Mucosa of descending colon (tissue), 3 donors: ENCODE results near the gene SLAMF1. TPM values are rescaled to one million over a fixed set of nuclear protein-coding genes. Genes with fewer than 3 reads are reported as not detected.

Experiments
- ATAC-seq: fragments of 200-7000 bp; cut with Tn5 transposase; one replicate; pipeline ENCODE4 v1.9.1; 2020; ENCODE audit warnings: mild to moderate bottlenecking, moderate library complexity
- DNase-seq, 3 donors: peaks; one replicate each; pipeline ENCODE4 v3.0.0-alpha.2; 2020
- H3K36me3 ChIP-seq: fragments of 200-600 bp; one replicate; pipeline ENCODE4 v1.8.0; 2021; ENCODE audit warnings: low read depth, mild to moderate bottlenecking
- H3K4me1 ChIP-seq: fragments of 200-600 bp; one replicate; pipeline ENCODE4 v1.8.0; 2021; ENCODE audit warnings: low read depth, mild to moderate bottlenecking
- H3K4me3 ChIP-seq: fragments of 200-600 bp; one replicate; pipeline ENCODE4 v1.8.0; 2021; ENCODE audit warnings: mild to moderate bottlenecking
- H3K9me3 ChIP-seq: fragments of 200-600 bp; one replicate; pipeline ENCODE4 v1.8.0; 2021; ENCODE audit warnings: mild to moderate bottlenecking
- CTCF ChIP-seq: fragments of 200-600 bp; IDR thresholded peaks from one replicate; pipeline ENCODE4 v1.8.0; 2022; ENCODE audit warnings: antibody characterized with exemption, mild to moderate bottlenecking
- intact Hi-C, 2 donors: fragments of 100-400 bp; cut with DNase I in 1 of 2; cut with micrococcal nuclease in 1 of 2; formaldehyde crosslinking; loops; one replicate each; pipeline versions ENCODE4 v1.11.0 to v1.11.1; 2022; cut with DNase I, micrococcal nuclease
- total RNA-seq, 3 donors: library from RNA; stranded (reverse); fragmentation: NEBNext Ultra II Directional in 2 of 3; extraction: Animal tissue kit (Norgen Biotek cat#: 25700) in 2 of 3; gene quantifications; one replicate each; pipeline versions ENCODE4 v1.2.1 to v1.2.4, GENCODE V29; 2021 to 2023
- donor health status: DM: no; HTN: no; CAD: no; lungs with moderate emphysema.
- donor health status: DM: no; HTN: no; CAD: no.
- donor health status: DM: no; HTN: yes; CAD: no.

SLAMF1 gene
- total RNA-seq, 3 donors from 2014 or later: 1.1 to 2.2 (median 1.6) TPM

GRCh38 chr1:160618763-160619274 lies 28.0 kb downstream of the SLAMF1 start:
- no peak for TF ChIP-seq CTCF
- ATAC-seq: peak; percentile 42
- no peak for DNase-seq
- intact Hi-C loops: no loop called here
- Histone ChIP-seq H3K9me3 (no peaks in the 10 kb centered on the region), H3K4me1 (no peaks in the 10 kb centered on the region), H3K4me3 (no peak overlapping the region), H3K36me3 (no peaks in the 10 kb centered on the region)

GRCh38 chr1:160618327-160618726 lies 28.5 kb downstream of the SLAMF1 start:
- no peaks in the 10 kb centered on the region for H3K4me1 ChIP-seq
- H3K4me3 ChIP-seq: no peak overlapping the region
- DNase-seq (no peak), ATAC-seq (no peak)
- TF ChIP-seq CTCF: no peak
- no peaks in the 10 kb centered on the region for H3K36me3 ChIP-seq
- H3K9me3 ChIP-seq: no peaks in the 10 kb centered on the region
- intact Hi-C loops: no loop called here

GRCh38 chr1:160615660-160616059 lies 31.2 kb downstream of the SLAMF1 start:
- Histone ChIP-seq H3K36me3 (no peaks in the 10 kb centered on the region), H3K4me3 (no peak overlapping the region), H3K4me1 (no peaks in the 10 kb centered on the region), H3K9me3 (no peaks in the 10 kb centered on the region)
- intact Hi-C loops: no loop called here
- ATAC-seq (no peak), DNase-seq (no peak)
- TF ChIP-seq CTCF: no peak

- Histone ChIP-seq H3K9me3 (no peaks in the 10 kb centered on the region), H3K36me3 (no peaks in the 10 kb centered on the region), H3K4me1 (no peaks in the 10 kb centered on the region), H3K4me3 (no peak overlapping the region)
- DNase-seq (no peak), ATAC-seq (no peak)
- intact Hi-C loops: no loop called here
- no peak for TF ChIP-seq CTCF
Measured at GRCh38 chr1:160614410-160614809, 32.4 kb downstream of the SLAMF1 start.

GRCh38 chr1:160612613-160613218 lies 34.1 kb downstream of the SLAMF1 start:
- no peaks in the 10 kb centered on the region for H3K9me3 ChIP-seq
- intact Hi-C loops: no loop called here
- no peak for TF ChIP-seq CTCF
- no peak overlapping the region for H3K4me3 ChIP-seq
- H3K36me3 ChIP-seq: no peaks in the 10 kb centered on the region
- no peaks in the 10 kb centered on the region for H3K4me1 ChIP-seq
- ATAC-seq: no peak
- no peak for DNase-seq
